ENCODE results near the gene BCAS3.

GRCh38 chr17:61208301-61209105 lies 530.9 kb downstream of the BCAS3 start:
- TF ChIP-seq MAX (IDR thresholded peaks at IDR 0.05) (no peak), CREB1 (IDR thresholded peaks at IDR 0.05; ENCODE audit: low read depth) (no peak), RAD21 (IDR thresholded peaks at IDR 0.05; ENCODE audit: low read depth) (no peak), YY1 (IDR thresholded peaks at IDR 0.05; ENCODE audit: low read depth) (no peak), EP300 (IDR thresholded peaks at IDR 0.05; ENCODE audit: borderline replicate concordance) (no peak), TAF1 (IDR thresholded peaks at IDR 0.05; ENCODE audit: low read depth) (no peak), REST (IDR thresholded peaks at IDR 0.05; ENCODE audit: low read depth) (no peak), USF1 (IDR thresholded peaks at IDR 0.05) (no peak), ZBTB7A (IDR thresholded peaks at IDR 0.05; ENCODE audit: low read depth) (no peak)

Measured in Ishikawa (cell line).